DMS 273 treated with DMSO at 0.1 percent for 48 hours (cell line): ENCODE measurements around the gene LRRC3.

Experiments
- DNase-seq: peaks from one replicate; lab custom pipeline; 2025; lab: John Stamatoyannopoulos, UW

LRRC3 gene

GRCh38 chr21:44458971-44459711 lies 3.8 kb downstream of the LRRC3 start:
- no peak for DNase-seq

GRCh38 chr21:44459712-44460440 lies 4.6 kb downstream of the LRRC3 start:
- no peak for DNase-seq

GRCh38 chr21:44460441-44460755 lies 5.1 kb downstream of the LRRC3 start:
- no peak for DNase-seq

GRCh38 chr21:44461005-44461404 lies 5.7 kb downstream of the LRRC3 start:
- DNase-seq = no peak

- DNase-seq = no peak
These were observed 6.2 kb downstream of the LRRC3 start for GRCh38 chr21:44461464-44462001.

- DNase-seq = no peak
These were observed 7.0 kb downstream of the LRRC3 start for GRCh38 chr21:44462086-44462833.

GRCh38 chr21:44462834-44463200 lies 7.5 kb downstream of the LRRC3 start:
- no peak for DNase-seq

- no peak for DNase-seq
These were observed 8.4 kb downstream of the LRRC3 start for GRCh38 chr21:44463724-44464123.

GRCh38 chr21:44464351-44464750 lies 9.0 kb downstream of the LRRC3 start:
- no peak for DNase-seq

GRCh38 chr21:44466351-44466954 lies 11.1 kb downstream of the LRRC3 start:
- no peak for DNase-seq

GRCh38 chr21:44466996-44467858 lies 11.9 kb downstream of the LRRC3 start:
- no peak for DNase-seq

- DNase-seq = no peak
These were observed 12.5 kb downstream of the LRRC3 start for GRCh38 chr21:44467859-44468195.

- DNase-seq = no peak
These were observed 16.0 kb downstream of the LRRC3 start for GRCh38 chr21:44471341-44471740.

- no peak for DNase-seq
These were observed 16.7 kb downstream of the LRRC3 start for GRCh38 chr21:44471996-44472395.

- no peak for DNase-seq
These were observed 18.7 kb downstream of the LRRC3 start for GRCh38 chr21:44473915-44474555.

GRCh38 chr21:44475266-44475845 lies 20.0 kb downstream of the LRRC3 start:
- DNase-seq = no peak

GRCh38 chr21:44477131-44477530 lies 21.8 kb downstream of the LRRC3 start:
- DNase-seq = no peak

- no peak for DNase-seq
These were observed 22.4 kb downstream of the LRRC3 start for GRCh38 chr21:44477712-44478111.

- no peak for DNase-seq
These were observed 23.0 kb downstream of the LRRC3 start for GRCh38 chr21:44478124-44478800.

GRCh38 chr21:44478801-44479167 lies 23.5 kb downstream of the LRRC3 start:
- DNase-seq = no peak
